GM12891 (cell line): ENCODE results near the gene DPP10.

Experiments used
- POLR2A ChIP-seq: IDR thresholded peaks from 2 replicates; pipeline ENCODE4 v1.6.1; 2011; ENCODE audit warnings: low read depth, low read length, control low read depth
- POU2F2 ChIP-seq: IDR thresholded peaks from 2 replicates; pipeline ENCODE4 v1.6.1; 2011; ENCODE audit warnings: low read depth, mild to moderate bottlenecking, control low read depth, low read length, moderate library complexity

DNA sequence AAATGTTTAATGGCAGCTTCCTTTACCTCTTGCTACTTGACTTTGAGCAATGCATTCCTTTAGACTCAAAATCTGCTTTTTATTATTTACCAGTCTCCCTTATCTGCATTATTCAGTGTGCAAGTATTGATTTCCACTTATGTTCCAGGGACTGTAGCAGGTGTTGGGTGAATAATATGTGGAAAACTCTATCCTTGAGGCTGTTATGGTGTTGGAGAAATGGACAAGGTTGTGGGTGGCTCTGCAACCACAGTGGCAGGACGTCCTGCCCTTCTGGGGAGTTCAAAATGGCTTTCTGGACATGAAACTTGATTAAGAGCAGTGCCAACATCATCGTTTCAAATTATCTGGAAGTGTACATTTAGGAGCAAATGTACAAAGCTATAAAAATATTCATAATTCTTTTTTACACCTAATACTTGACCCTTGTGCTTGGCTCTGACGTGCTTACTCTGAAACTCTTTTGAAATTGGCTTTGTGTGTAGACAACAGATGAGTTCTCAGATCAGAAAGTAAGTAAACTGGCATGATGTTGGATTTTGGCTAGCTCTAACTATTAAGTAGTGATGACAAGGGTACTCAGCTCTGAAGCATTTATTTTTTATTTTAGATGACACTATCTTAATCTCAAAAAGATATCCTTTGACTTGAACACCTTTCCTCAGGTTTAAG is 766.2 kb downstream of the DPP10 start:
- TF ChIP-seq POLR2A (no peak), POU2F2 (no peak)
